Measurements from ENCODE around the gene KCNAB2.

Gene KCNAB2

GRCh38 chr1:6106321-6106731, 60.6 kb downstream of the KCNAB2 start:
- FAIRE-seq (no peak), DNase-seq (ENCODE audit: insufficient read length, low spot score) (no peak)

GRCh38 chr1:6106977-6107376, 61.3 kb downstream of the KCNAB2 start:
- DNase-seq (ENCODE audit: insufficient read length, low spot score) (no peak), FAIRE-seq (no peak)

- DNase-seq (ENCODE audit: insufficient read length, low spot score) (no peak), FAIRE-seq (no peak)
Measured at GRCh38 chr1:6107409-6108356, 62.0 kb downstream of the KCNAB2 start.

- DNase-seq (ENCODE audit: insufficient read length, low spot score) (no peak), FAIRE-seq (no peak)
Measured at GRCh38 chr1:6108476-6108875, 62.8 kb downstream of the KCNAB2 start.

- FAIRE-seq = no peak
Measured at GRCh38 chr1:6108937-6109614, 63.4 kb downstream of the KCNAB2 start.

GRCh38 chr1:6109688-6110087, 64.0 kb downstream of the KCNAB2 start:
- FAIRE-seq (no peak), DNase-seq (ENCODE audit: insufficient read length, low spot score) (no peak)

More at GRCh38 chr1:6108937-6109614, 63.4 kb downstream of the KCNAB2 start:
- DNase-seq (ENCODE audit: insufficient read length, low spot score) = peak; percentile 82

GRCh38 chr1:6110326-6110725, 64.6 kb downstream of the KCNAB2 start:
- no peak for FAIRE-seq
- no peak for DNase-seq (ENCODE audit: insufficient read length, low spot score)

GRCh38 chr1:6111571-6111970, 65.9 kb downstream of the KCNAB2 start:
- no peak for DNase-seq (ENCODE audit: insufficient read length, low spot score)

GRCh38 chr1:6111991-6112689, 66.5 kb downstream of the KCNAB2 start:
- FAIRE-seq (no peak), DNase-seq (ENCODE audit: insufficient read length, low spot score) (no peak)

More at GRCh38 chr1:6111571-6111970, 65.9 kb downstream of the KCNAB2 start:
- no peak for FAIRE-seq

- DNase-seq (ENCODE audit: insufficient read length, low spot score) = no peak
- no peak for FAIRE-seq
Measured at GRCh38 chr1:6112690-6113005, 67.0 kb downstream of the KCNAB2 start.

GRCh38 chr1:6113116-6113515, 67.4 kb downstream of the KCNAB2 start:
- FAIRE-seq = no peak
- DNase-seq (ENCODE audit: insufficient read length, low spot score) = no peak

- no peak for DNase-seq (ENCODE audit: insufficient read length, low spot score)
- no peak for FAIRE-seq
Measured at GRCh38 chr1:6113745-6114144, 68.1 kb downstream of the KCNAB2 start.

GRCh38 chr1:6116137-6116536, 70.4 kb downstream of the KCNAB2 start:
- FAIRE-seq (no peak), DNase-seq (ENCODE audit: insufficient read length, low spot score) (no peak)

GRCh38 chr1:6117064-6117463, 71.4 kb downstream of the KCNAB2 start:
- DNase-seq (ENCODE audit: insufficient read length, low spot score) (no peak), FAIRE-seq (no peak)

- FAIRE-seq = no peak
- DNase-seq (ENCODE audit: insufficient read length, low spot score) = no peak
Measured at GRCh38 chr1:6117624-6118023, 71.9 kb downstream of the KCNAB2 start.

GRCh38 chr1:6118415-6118814, 72.7 kb downstream of the KCNAB2 start:
- DNase-seq (ENCODE audit: insufficient read length, low spot score) = no peak
- no peak for FAIRE-seq

GRCh38 chr1:6121021-6121421, 75.3 kb downstream of the KCNAB2 start:
- no peak for FAIRE-seq
- DNase-seq (ENCODE audit: insufficient read length, low spot score) = no peak

- DNase-seq (ENCODE audit: insufficient read length, low spot score) (no peak), FAIRE-seq (no peak)
Measured at GRCh38 chr1:6121651-6122370, 76.1 kb downstream of the KCNAB2 start.

- FAIRE-seq (no peak), DNase-seq (ENCODE audit: insufficient read length, low spot score) (no peak)
Measured at GRCh38 chr1:6123083-6123482, 77.4 kb downstream of the KCNAB2 start.

- DNase-seq (ENCODE audit: insufficient read length, low spot score) = no peak
Measured at GRCh38 chr1:6123816-6124215, 78.1 kb downstream of the KCNAB2 start.

GRCh38 chr1:6124341-6124740, 78.7 kb downstream of the KCNAB2 start:
- DNase-seq (ENCODE audit: insufficient read length, low spot score) = no peak

More at GRCh38 chr1:6123816-6124215, 78.1 kb downstream of the KCNAB2 start:
- no peak for FAIRE-seq

More at GRCh38 chr1:6124341-6124740, 78.7 kb downstream of the KCNAB2 start:
- FAIRE-seq = no peak
